GM12878 (cell line): ENCODE results near the gene S100A3. TPM values are rescaled to one million over a fixed set of nuclear protein-coding genes. Genes with fewer than 3 reads are reported as not detected.

ENCODE experiments used
- ATAC-seq: fragments of 200-7000 bp; cut with Tn5 transposase; 3 replicates; pipeline ENCODE4 v1.9.1; 2020; ENCODE audit warnings: mild to moderate bottlenecking, moderate library complexity
- BruUV-seq: library from RNA; stranded (reverse); fragments of 400-500 nt; replicated peaks from 2 replicates; lab custom pipeline; 2021; lab: Mats Ljungman, UMichigan
- CTCF ChIA-PET: fragments of 300-600 bp; sonication (Branson Sonifier 250); formaldehyde crosslinking; extraction: SDS; loops from one replicate; lab custom pipeline; 2021; ENCODE audit warnings: inconsistent platforms; lab: Yijun Ruan, JAX
- POLR2A ChIA-PET: fragments of 350-600 bp; formaldehyde crosslinking; extraction: SDS; loops from one replicate; lab custom pipeline; 2021; ENCODE audit warnings: inconsistent platforms; lab: Charles Lee
- RAD21 ChIA-PET: fragments of 300-600 bp; sonication (Branson Sonifier 250); formaldehyde crosslinking; loops from one replicate; lab custom pipeline; 2023; ENCODE audit warnings: antibody characterized with exemption; ENCODE audit not compliant: unreplicated experiment; lab: Charles Lee
- SMC1A ChIA-PET: fragments of 300-600 bp; sonication (Branson Sonifier 250); formaldehyde crosslinking; loops from one replicate; lab custom pipeline; 2023; ENCODE audit not compliant: unreplicated experiment, uncharacterized antibody; lab: Charles Lee
- DNase-seq: peaks from one replicate; pipeline ENCODE4 v3.0.0-alpha.2; 2011; ENCODE audit warnings: low read depth, low spot score
- FAIRE-seq: peaks from 3 replicates; lab custom pipeline; 2011; peaks lifted over from hg19 to GRCh38; lab: Jason Lieb, UNC
- H2AFZ ChIP-seq: 2 replicates; pipeline ENCODE4 v1.6.0; 2011; ENCODE audit warnings: low read depth, low read length, control low read depth; ENCODE audit not compliant: control insufficient read depth
- H3K27ac ChIP-seq: 2 replicates; pipeline ENCODE4 v1.5.1; 2011; ENCODE audit warnings: control low read depth; ENCODE audit not compliant: control insufficient read depth, insufficient read depth
- H3K27me3 ChIP-seq, 2 experiments: replicated peaks in 1 of 2; 2 replicates each; pipeline versions ENCODE4 v1.6.0 to v1.6.1; 2011; ENCODE audit warnings: low read length in 1 of 2; ENCODE audit not compliant: control insufficient read depth in 2 of 2, insufficient read depth in 2 of 2
- H3K36me3 ChIP-seq, 2 experiments: 2 replicates each; pipeline ENCODE4 v1.5.1; 2011; ENCODE audit warnings: low read length in 1 of 2; ENCODE audit not compliant: control insufficient read depth in 2 of 2, insufficient read depth in 2 of 2
- H3K4me1 ChIP-seq: 2 replicates; pipeline ENCODE4 v1.6.1; 2011; ENCODE audit warnings: mild to moderate bottlenecking, low read length, moderate library complexity, mixed read lengths; ENCODE audit not compliant: control insufficient read depth, insufficient read depth
- H3K4me2 ChIP-seq: 2 replicates; pipeline ENCODE4 v1.6.0; 2011; ENCODE audit warnings: control low read depth; ENCODE audit not compliant: control insufficient read depth, insufficient read depth
- H3K4me3 ChIP-seq: fragments of 200-600 bp; sonication (generic); 2 replicates; pipeline ENCODE4 v1.5.1; 2016
- H3K79me2 ChIP-seq: 2 replicates; pipeline ENCODE4 v1.6.0; 2011; ENCODE audit warnings: low read length; ENCODE audit not compliant: control insufficient read depth, insufficient read depth
- H3K9ac ChIP-seq: 2 replicates; pipeline ENCODE4 v1.8.0; 2011; ENCODE audit warnings: low read length, control low read depth, mixed read lengths; ENCODE audit not compliant: control insufficient read depth, insufficient read depth
- H3K9me3 ChIP-seq: replicated peaks from 3 replicates; pipeline ENCODE4 v1.5.1; 2011; ENCODE audit warnings: mild to moderate bottlenecking, low read length; ENCODE audit not compliant: control insufficient read depth, insufficient read depth
- H4K20me1 ChIP-seq: 2 replicates; pipeline ENCODE4 v1.6.0; 2011; ENCODE audit not compliant: control insufficient read depth, insufficient read depth
- NR2F1 ChIP-seq: fragments of 450-650 bp; conservative IDR thresholded peaks from 2 replicates; pipeline ENCODE4 v1.6.1; 2017; ENCODE audit warnings: mild to moderate bottlenecking
- SP1 ChIP-seq: IDR thresholded peaks from one replicate; pipeline ENCODE4 v1.6.1; 2011; ENCODE audit warnings: low read depth, low read length
- SPI1 ChIP-seq: IDR thresholded peaks from 2 replicates; pipeline ENCODE4 v1.6.1; 2011; ENCODE audit warnings: low read depth, mild to moderate bottlenecking, low read length, moderate library complexity, borderline replicate concordance; ENCODE audit not compliant: insufficient read depth
- WGBS: methylation state at CpG from one replicate; pipeline ENCODE4 v1.1.6; 2016; ENCODE audit warnings: low lambda C conversion rate; ENCODE audit not compliant: insufficient replicate concordance, insufficient coverage; ENCODE audit errors: missing lambda C conversion rate; 5-methylcytosine and 5-hydroxymethylcytosine counted together
- in situ Hi-C: fragments of 300-500 bp; cut with MboI; formaldehyde crosslinking; loops from 9 replicates; pipeline ENCODE4 v1.14.3; 2018; ENCODE audit warnings: mixed read lengths
- intact Hi-C: fragments of 100-400 bp; cut with micrococcal nuclease; formaldehyde crosslinking; loops from one replicate; pipeline ENCODE4 v1.14.2; 2022; ENCODE audit not compliant: unreplicated experiment
- polyA plus RNA-seq, 11 experiments: library from polyadenylated mRNA; depleted of rRNA in 4 of 11; unstranded in 6 of 11; stranded (reverse) in 5 of 11; fragments of >200 nt; fragmentation: Nextera tagmentation in 4 of 11; fragmentation: Illumina TruSeq in 1 of 11; extraction: Ambion mirVana in 4 of 11; extraction: Trizol in 1 of 11; gene quantifications; 1 replicate in 1 of 11; 2 replicates in 10 of 11; pipeline versions ENCODE4 v1.2.1 to v1.2.3, GENCODE V29; 2011 to 2016; ENCODE audit warnings: inconsistent platforms in 2 of 11, missing spikeins in 2 of 11, low read depth in 1 of 11
- total RNA-seq, 4 experiments: library from RNA; depleted of rRNA in 3 of 4; stranded (reverse); fragments of >200 nt in 3 of 4; fragmentation: Illumina TruSeq in 1 of 4; extraction: Trizol in 1 of 4; gene quantifications; 2 replicates each; pipeline versions ENCODE4 v1.2.1 to v1.2.3, GENCODE V29; 2013 to 2021
- TF ChIP-seq, protein P1 (sequence below): IDR thresholded peaks from 2 replicates; pipeline ENCODE4 v1.6.1; 2012; ENCODE audit warnings: mild to moderate bottlenecking, low read depth, low read length

Gene S100A3
- total and polyA plus RNA-seq, 10 of the 15 experiments (the other 5 are each of a cell fraction or from before 2014, with no cell fraction given), result 0.32 to 0.45 TPM; not detected in 8

- TF ChIP-seq, protein P1, sequence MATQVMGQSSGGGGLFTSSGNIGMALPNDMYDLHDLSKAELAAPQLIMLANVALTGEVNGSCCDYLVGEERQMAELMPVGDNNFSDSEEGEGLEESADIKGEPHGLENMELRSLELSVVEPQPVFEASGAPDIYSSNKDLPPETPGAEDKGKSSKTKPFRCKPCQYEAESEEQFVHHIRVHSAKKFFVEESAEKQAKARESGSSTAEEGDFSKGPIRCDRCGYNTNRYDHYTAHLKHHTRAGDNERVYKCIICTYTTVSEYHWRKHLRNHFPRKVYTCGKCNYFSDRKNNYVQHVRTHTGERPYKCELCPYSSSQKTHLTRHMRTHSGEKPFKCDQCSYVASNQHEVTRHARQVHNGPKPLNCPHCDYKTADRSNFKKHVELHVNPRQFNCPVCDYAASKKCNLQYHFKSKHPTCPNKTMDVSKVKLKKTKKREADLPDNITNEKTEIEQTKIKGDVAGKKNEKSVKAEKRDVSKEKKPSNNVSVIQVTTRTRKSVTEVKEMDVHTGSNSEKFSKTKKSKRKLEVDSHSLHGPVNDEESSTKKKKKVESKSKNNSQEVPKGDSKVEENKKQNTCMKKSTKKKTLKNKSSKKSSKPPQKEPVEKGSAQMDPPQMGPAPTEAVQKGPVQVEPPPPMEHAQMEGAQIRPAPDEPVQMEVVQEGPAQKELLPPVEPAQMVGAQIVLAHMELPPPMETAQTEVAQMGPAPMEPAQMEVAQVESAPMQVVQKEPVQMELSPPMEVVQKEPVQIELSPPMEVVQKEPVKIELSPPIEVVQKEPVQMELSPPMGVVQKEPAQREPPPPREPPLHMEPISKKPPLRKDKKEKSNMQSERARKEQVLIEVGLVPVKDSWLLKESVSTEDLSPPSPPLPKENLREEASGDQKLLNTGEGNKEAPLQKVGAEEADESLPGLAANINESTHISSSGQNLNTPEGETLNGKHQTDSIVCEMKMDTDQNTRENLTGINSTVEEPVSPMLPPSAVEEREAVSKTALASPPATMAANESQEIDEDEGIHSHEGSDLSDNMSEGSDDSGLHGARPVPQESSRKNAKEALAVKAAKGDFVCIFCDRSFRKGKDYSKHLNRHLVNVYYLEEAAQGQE, result no peak
- TF ChIP-seq SPI1 (peak; percentile 25; the same call in 1 of the 2 replicates), SP1 (no peak), NR2F1 (no peak)
- no peaks in the 10 kb centered on the region for H4K20me1 ChIP-seq
- in situ Hi-C loops (no loop called here), intact Hi-C loops (no loop called here)
- no peak overlapping the region for H3K4me2 ChIP-seq
- no peaks in the 10 kb centered on the region for H3K4me1 ChIP-seq
- ChIA-PET CTCF (interaction anchor here (0.6 to 1.4 kb wide), 3 partner anchors 12 to 121 kb away, joined by 3 to 6 read pairs (median 4); no protein-coding TSS in a partner anchor), RAD21 (interaction anchor here (1.3 to 4.2 kb wide), 3 partner anchors 11 to 196 kb away, joined by 3 to 17 read pairs (median 4); partner anchors contain the start of gene S100A6), SMC1A (interaction anchor here (1.0 kb wide), 1 partner anchor 10 kb away, joined by 3 read pairs; no protein-coding TSS in a partner anchor), POLR2A (no interaction called here)
- H3K27me3 ChIP-seq, result no peaks in the 10 kb centered on the region
- no peak for FAIRE-seq
- H3K4me3 ChIP-seq, result no peak overlapping the region
- no peak overlapping the region for H3K27ac ChIP-seq
- no peak overlapping the region for H3K9ac ChIP-seq
- no peaks in the 10 kb centered on the region for H3K9me3 ChIP-seq
- BruUV-seq, result no TSS peak
- no peaks in the 10 kb centered on the region for H3K36me3 ChIP-seq
- no peak for ATAC-seq
- 86% methylated on average over 1 of the region's 1 CpG for WGBS
- DNase-seq, result no peak
- no peak overlapping the region for H2AFZ ChIP-seq
- H3K79me2 ChIP-seq, result no peaks in the 10 kb centered on the region
Measured at GRCh38 chr1:153556348-153556747, 7.3 kb upstream of the S100A3 start.
